Neural crest cell (in vitro differentiated cells): ENCODE results near the gene LMO3. TPM values are rescaled to one million over a fixed set of nuclear protein-coding genes. Genes with fewer than 3 reads are reported as not detected.

Source experiments
- DNase-seq: peaks from one replicate; pipeline ENCODE4 v3.0.0; 2021; ENCODE audit warnings: low read depth, mixed read lengths, low spot score
- H3K27ac Mint-ChIP-seq: one replicate; pipeline ENCODE4 v1.8.0; 2021; ENCODE audit warnings: mild to moderate bottlenecking, mixed read lengths; ENCODE audit not compliant: unreplicated experiment
- H3K27me3 Mint-ChIP-seq: 2 replicates; pipeline ENCODE4 v1.8.0; 2021; ENCODE audit warnings: low read depth, mild to moderate bottlenecking, mixed read lengths
- H3K36me3 Mint-ChIP-seq: 2 replicates; pipeline ENCODE4 v1.8.0; 2021; ENCODE audit warnings: low read depth, mild to moderate bottlenecking, mixed read lengths
- H3K4me1 Mint-ChIP-seq: 2 replicates; pipeline ENCODE4 v1.8.0; 2021; ENCODE audit warnings: mixed read lengths
- H3K4me3 Mint-ChIP-seq: one replicate; pipeline ENCODE4 v1.8.0; 2021; ENCODE audit warnings: mild to moderate bottlenecking, mixed read lengths
- H3K9me3 Mint-ChIP-seq: 2 replicates; pipeline ENCODE4 v1.8.0; 2021; ENCODE audit warnings: mixed read lengths
- total RNA-seq: library from RNA; stranded (reverse); gene quantifications from 2 replicates; pipeline ENCODE4 v1.2.1, GENCODE V29; 2021
- TF ChIP-seq, protein P1 (sequence below): fragments of 200-600 bp; sonication (generic); conservative IDR thresholded peaks from 2 replicates; pipeline ENCODE4 v1.5.0; 2021; ENCODE audit warnings: antibody characterized with exemption, mild to moderate bottlenecking

The LMO3 gene
- total RNA-seq, 1 donor from 2014 or later = 26.5 TPM

DNA sequence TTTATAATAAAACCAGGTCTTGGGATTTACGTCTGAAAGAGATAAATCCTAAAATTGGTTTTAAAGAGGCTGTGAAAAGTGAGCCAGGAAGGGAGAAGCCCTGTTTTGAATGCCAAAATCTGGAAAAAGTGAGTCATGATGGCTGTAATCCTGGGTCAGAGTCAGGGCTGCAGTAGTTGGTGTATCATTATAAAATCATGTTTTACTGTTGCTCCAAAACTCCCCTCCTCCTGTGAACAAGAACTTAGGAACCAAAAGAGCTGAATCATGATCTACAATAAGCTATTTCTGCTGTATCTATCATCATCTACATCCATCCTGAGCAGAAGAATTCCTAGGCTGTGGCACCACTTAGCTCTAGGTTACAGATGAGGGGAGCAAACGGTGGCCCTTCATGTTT is 79.3 kb downstream of the LMO3 start:
- TF ChIP-seq, protein P1, sequence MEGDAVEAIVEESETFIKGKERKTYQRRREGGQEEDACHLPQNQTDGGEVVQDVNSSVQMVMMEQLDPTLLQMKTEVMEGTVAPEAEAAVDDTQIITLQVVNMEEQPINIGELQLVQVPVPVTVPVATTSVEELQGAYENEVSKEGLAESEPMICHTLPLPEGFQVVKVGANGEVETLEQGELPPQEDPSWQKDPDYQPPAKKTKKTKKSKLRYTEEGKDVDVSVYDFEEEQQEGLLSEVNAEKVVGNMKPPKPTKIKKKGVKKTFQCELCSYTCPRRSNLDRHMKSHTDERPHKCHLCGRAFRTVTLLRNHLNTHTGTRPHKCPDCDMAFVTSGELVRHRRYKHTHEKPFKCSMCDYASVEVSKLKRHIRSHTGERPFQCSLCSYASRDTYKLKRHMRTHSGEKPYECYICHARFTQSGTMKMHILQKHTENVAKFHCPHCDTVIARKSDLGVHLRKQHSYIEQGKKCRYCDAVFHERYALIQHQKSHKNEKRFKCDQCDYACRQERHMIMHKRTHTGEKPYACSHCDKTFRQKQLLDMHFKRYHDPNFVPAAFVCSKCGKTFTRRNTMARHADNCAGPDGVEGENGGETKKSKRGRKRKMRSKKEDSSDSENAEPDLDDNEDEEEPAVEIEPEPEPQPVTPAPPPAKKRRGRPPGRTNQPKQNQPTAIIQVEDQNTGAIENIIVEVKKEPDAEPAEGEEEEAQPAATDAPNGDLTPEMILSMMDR = no peak
- H3K9me3 Mint-ChIP-seq = no peaks in the 10 kb centered on the region
- no peak overlapping the region for H3K27ac Mint-ChIP-seq
- peaks cover 8% of the 10 kb centered on the region for H3K4me1 Mint-ChIP-seq
- DNase-seq = no peak
- H3K4me3 Mint-ChIP-seq = no peak overlapping the region
- no peaks in the 10 kb centered on the region for H3K27me3 Mint-ChIP-seq
- H3K36me3 Mint-ChIP-seq = no peaks in the 10 kb centered on the region

DNA sequence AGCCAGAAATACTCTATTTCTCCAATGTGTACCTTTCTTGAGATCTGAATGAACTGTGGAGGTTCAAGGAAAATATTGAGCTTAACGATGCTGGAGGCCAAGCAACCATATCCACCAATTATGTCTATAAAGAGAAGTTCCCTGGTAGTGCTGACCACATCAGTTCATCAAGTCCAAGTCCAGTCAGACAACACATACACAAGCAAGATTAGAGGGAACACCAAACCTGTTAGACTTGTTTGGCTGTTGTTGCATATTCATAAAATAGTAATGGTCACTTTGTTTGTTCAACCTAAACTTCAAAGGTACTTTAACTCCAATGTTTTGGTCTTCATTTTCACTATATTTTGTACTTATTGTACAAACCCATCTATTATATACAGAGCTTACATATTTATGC is 81.6 kb downstream of the LMO3 start:
- Mint-ChIP-seq H3K4me1 (no peaks in the 10 kb centered on the region), H3K27ac (no peak overlapping the region), H3K9me3 (no peaks in the 10 kb centered on the region), H3K4me3 (no peak overlapping the region), H3K36me3 (no peaks in the 10 kb centered on the region), H3K27me3 (no peaks in the 10 kb centered on the region)
- no peak for DNase-seq
- TF ChIP-seq, protein P1 = no peak

DNA sequence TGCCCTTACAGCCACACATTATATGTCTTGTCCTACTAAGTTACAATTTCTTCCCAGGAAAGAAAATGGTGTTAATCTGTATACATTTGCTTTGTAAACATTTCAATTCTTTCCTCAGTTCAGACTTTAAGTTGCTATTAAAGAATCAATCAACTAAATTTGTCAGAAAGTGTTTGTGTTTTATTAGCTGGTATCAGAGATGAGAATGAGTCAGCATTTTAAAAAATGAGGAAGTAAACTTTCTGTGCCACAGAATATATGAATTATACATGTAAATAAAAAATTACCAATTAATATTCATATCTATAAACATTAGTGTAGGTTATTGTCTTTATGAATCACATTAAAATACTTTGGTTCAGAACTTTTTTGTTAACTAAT is 82.0 kb downstream of the LMO3 start:
- H3K4me3 Mint-ChIP-seq = no peak overlapping the region
- no peaks in the 10 kb centered on the region for H3K9me3 Mint-ChIP-seq
- H3K27ac Mint-ChIP-seq = no peak overlapping the region
- TF ChIP-seq, protein P1 = no peak
- H3K27me3 Mint-ChIP-seq = no peaks in the 10 kb centered on the region
- DNase-seq = no peak
- no peaks in the 10 kb centered on the region for H3K36me3 Mint-ChIP-seq
- H3K4me1 Mint-ChIP-seq = no peaks in the 10 kb centered on the region

DNA sequence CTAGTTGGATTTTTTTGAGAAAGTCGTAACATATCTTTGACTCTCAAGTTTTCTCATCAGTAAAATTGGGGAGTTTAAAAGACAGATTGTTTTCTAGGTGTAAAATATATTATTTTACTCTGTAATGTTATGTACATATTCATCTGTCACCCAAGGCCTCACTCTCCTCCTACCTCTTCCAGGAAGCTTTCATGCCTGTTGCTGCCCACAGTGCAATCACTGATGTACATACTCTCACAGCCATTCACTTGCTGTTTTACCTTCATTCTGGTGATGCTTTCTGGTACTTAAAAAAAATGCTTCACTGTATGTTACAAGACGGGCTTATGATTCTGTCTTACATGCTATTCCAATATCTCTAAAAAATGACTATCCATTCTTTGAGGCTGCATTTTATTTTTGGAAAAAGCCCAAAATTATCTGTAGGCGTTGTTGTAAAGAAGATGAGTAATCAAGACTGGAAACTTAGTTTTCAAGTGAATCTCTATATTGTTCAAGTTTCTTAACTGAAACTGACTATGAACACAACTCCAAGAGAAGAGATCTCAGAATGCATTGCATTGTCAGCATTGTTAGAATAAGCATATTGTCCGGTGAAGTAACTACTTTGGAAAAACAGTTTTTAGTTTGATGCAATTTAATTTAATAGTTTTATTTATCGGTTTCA is 82.5 kb downstream of the LMO3 start:
- no peak for DNase-seq
- H3K36me3 Mint-ChIP-seq = no peaks in the 10 kb centered on the region
- H3K9me3 Mint-ChIP-seq = no peaks in the 10 kb centered on the region
- no peaks in the 10 kb centered on the region for H3K4me1 Mint-ChIP-seq
- H3K27ac Mint-ChIP-seq = no peak overlapping the region
- H3K27me3 Mint-ChIP-seq = no peaks in the 10 kb centered on the region
- no peak overlapping the region for H3K4me3 Mint-ChIP-seq
- TF ChIP-seq, protein P1 = no peak

DNA sequence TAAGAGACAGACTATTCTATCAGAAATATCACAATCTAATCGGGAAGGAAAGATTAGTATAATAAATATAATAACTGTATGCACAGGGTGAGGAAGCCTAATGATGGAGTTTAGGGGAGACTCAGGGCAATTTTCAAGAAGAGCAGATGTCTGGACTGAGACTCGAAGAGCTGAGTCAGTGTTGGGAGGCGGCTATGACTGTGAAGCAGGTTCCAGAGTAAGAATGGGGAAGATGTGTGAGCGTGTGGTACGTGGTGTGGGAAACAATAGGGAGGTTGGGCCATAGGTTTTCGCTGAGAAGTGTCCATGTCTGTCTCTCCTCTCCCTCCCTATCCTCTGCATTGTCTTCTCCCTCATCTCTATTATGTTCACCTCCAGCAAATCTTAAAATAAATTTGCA is 85.6 kb downstream of the LMO3 start:
- no peaks in the 10 kb centered on the region for H3K4me1 Mint-ChIP-seq
- H3K4me3 Mint-ChIP-seq = no peak overlapping the region
- no peak for DNase-seq
- H3K36me3 Mint-ChIP-seq = no peaks in the 10 kb centered on the region
- no peak overlapping the region for H3K27ac Mint-ChIP-seq
- no peaks in the 10 kb centered on the region for H3K27me3 Mint-ChIP-seq
- no peaks in the 10 kb centered on the region for H3K9me3 Mint-ChIP-seq
- TF ChIP-seq, protein P1 = no peak

GRCh38 chr12:16515666-16516065 is 90.3 kb downstream of the LMO3 start:
- TF ChIP-seq, protein P1 = no peak
- H3K27me3 Mint-ChIP-seq = no peaks in the 10 kb centered on the region
- no peaks in the 10 kb centered on the region for H3K9me3 Mint-ChIP-seq
- peaks cover 7% of the 10 kb centered on the region for H3K4me1 Mint-ChIP-seq
- no peaks in the 10 kb centered on the region for H3K36me3 Mint-ChIP-seq
- H3K4me3 Mint-ChIP-seq = no peak overlapping the region
- H3K27ac Mint-ChIP-seq = no peak overlapping the region
- no peak for DNase-seq
